Bronchial epithelial cell (primary cell): ENCODE results near the gene IL1R2. TPM values are rescaled to one million over a fixed set of nuclear protein-coding genes. Genes with fewer than 3 reads are reported as not detected.
"Not testable (repeated sequence)": the region's sequence is repeated elsewhere in the genome, so short reads cannot be mapped to it uniquely, and the experiment has no call there.

Experiments
- DNase-seq: peaks from one replicate; pipeline ENCODE4 v3.0.0-alpha.2; 2010; ENCODE audit warnings: low read depth
- FAIRE-seq: peaks from 2 replicates; lab custom pipeline; 2011; peaks lifted over from hg19 to GRCh38; lab: Jason Lieb, UNC
- H3K27me3 ChIP-seq: 2 replicates; pipeline ENCODE4 v1.5.1; 2011; ENCODE audit warnings: low read length; ENCODE audit not compliant: control insufficient read depth, insufficient read depth
- H3K36me3 ChIP-seq: 2 replicates; pipeline ENCODE4 v1.5.1; 2011; ENCODE audit warnings: low read length; ENCODE audit not compliant: control insufficient read depth, insufficient read depth
- H3K4me3 ChIP-seq: 2 replicates; pipeline ENCODE4 v1.5.1; 2011; ENCODE audit warnings: mild to moderate bottlenecking, low read depth, low read length, control low read depth
- total RNA-seq: library from RNA; depleted of rRNA; stranded (reverse); fragments of >200 nt; gene quantifications from 2 replicates; pipeline ENCODE4 v1.2.1, GENCODE V29; 2014
- TF ChIP-seq, protein P1 (sequence below): IDR thresholded peaks from 2 replicates; pipeline ENCODE4 v1.5.1; 2011; ENCODE audit warnings: mild to moderate bottlenecking, moderate library complexity, low read length, control low read depth, inconsistent platforms; ENCODE audit not compliant: insufficient read depth, severe bottlenecking

IL1R2 gene
- total RNA-seq, 1 donor from 2014 or later: not detected

DNA sequence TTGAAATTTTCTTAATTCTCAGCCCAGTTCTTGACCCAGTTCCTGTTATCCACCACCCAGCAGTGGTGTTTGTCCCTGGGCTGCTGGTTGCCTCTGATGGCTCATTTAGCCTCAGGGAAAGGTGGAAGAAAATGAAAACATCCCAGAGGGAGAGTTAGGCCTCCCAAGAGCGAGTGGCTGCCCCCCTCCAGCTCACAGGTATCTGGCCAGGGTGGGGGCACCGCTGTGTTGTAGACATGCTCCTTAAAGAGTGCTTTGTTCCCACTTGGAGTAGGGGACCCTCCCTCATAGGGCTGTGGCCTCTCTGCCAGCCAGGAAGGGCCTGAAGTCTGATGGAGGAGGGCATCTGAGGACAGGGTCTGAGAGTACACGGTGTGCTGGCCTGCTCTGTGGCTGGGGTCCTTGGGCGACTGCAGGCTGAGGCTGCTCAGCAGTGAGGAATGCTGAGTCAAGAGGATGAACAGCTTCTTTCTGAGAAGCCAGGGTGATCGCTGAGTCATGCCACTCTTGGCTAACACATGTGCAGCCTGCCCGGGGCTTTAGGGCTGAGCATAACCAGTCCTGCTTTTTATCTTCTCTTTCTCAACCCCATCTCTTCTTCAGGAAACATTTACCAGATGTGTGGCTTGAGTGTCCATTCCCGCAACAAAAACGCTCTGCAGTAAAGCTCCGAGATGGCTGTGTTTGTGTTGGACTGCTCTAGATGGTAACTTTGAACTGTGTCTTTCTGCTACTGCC lies 72.3 kb downstream of the IL1R2 start:
- TF ChIP-seq, protein P1, sequence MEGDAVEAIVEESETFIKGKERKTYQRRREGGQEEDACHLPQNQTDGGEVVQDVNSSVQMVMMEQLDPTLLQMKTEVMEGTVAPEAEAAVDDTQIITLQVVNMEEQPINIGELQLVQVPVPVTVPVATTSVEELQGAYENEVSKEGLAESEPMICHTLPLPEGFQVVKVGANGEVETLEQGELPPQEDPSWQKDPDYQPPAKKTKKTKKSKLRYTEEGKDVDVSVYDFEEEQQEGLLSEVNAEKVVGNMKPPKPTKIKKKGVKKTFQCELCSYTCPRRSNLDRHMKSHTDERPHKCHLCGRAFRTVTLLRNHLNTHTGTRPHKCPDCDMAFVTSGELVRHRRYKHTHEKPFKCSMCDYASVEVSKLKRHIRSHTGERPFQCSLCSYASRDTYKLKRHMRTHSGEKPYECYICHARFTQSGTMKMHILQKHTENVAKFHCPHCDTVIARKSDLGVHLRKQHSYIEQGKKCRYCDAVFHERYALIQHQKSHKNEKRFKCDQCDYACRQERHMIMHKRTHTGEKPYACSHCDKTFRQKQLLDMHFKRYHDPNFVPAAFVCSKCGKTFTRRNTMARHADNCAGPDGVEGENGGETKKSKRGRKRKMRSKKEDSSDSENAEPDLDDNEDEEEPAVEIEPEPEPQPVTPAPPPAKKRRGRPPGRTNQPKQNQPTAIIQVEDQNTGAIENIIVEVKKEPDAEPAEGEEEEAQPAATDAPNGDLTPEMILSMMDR: no peak
- peak; percentile 93 for DNase-seq
- no peaks in the 10 kb centered on the region for H3K36me3 ChIP-seq
- no peaks in the 10 kb centered on the region for H3K27me3 ChIP-seq
- no peak overlapping the region for H3K4me3 ChIP-seq
- FAIRE-seq: no peak

DNA sequence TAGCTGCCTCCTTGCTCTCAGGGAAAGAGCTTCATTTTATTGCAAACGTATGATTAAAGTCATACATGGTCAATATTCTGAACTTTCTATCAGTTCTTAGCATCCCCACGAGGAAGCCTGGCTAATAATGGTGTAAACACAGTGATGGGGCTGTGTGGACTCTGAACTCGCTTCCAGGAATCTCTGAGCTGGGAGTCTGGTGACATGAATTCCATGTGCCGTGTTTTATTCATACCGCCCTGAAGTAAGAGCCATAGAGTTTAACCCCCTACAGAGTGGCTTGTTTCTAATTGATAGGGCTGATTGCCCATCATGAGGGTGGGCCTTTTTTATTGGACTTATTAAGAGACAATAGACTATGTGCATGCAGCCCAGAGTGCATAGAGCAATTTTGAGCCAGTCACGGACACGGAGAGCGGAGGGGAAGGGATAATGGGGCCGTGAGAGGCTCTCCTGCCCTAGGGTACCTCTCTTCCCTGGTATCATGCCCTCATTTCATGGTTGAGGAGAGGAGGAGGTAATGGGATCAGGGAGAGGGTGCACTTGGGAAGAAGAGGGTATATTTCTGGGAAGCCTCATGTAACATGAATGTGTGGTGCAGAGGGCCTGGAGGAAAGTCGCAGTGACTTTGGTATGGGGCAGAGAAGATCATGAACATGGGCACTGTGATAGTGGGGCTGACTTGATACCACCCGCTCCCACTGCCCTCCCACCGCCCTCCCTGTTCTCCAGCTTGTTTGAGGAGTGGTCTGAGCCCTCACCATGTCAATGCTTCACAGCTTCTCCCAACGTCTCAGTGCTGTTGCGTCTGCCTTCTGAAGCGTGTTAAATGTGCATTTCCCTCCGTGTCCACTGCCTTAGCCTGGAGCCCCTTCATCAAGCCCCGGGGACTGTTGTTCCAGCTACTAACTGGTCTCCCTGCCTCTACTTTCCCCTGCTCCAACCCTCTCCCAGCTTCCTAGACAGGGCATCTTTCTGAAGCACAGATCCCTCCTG lies 73.2 kb downstream of the IL1R2 start:
- DNase-seq (no peak), FAIRE-seq (no peak)
- TF ChIP-seq, protein P1: no peak
- H3K36me3 ChIP-seq: no peaks in the 10 kb centered on the region
- no peaks in the 10 kb centered on the region for H3K27me3 ChIP-seq
- H3K4me3 ChIP-seq: no peak overlapping the region

GRCh38 chr2:102065675-102066252 lies 74.0 kb downstream of the IL1R2 start:
- TF ChIP-seq, protein P1: no peak
- no peak overlapping the region for H3K4me3 ChIP-seq
- H3K27me3 ChIP-seq: no peaks in the 10 kb centered on the region
- FAIRE-seq (no peak), DNase-seq (peak; percentile 90)
- no peaks in the 10 kb centered on the region for H3K36me3 ChIP-seq

- no peaks in the 10 kb centered on the region for H3K36me3 ChIP-seq
- no peak overlapping the region for H3K4me3 ChIP-seq
- no peak for FAIRE-seq
- no peaks in the 10 kb centered on the region for H3K27me3 ChIP-seq
- TF ChIP-seq, protein P1: no peak
- no peak for DNase-seq
Measured at GRCh38 chr2:102066554-102066953, 74.8 kb downstream of the IL1R2 start.

GRCh38 chr2:102068126-102068525 lies 76.4 kb downstream of the IL1R2 start:
- not testable (repeated sequence) for DNase-seq, FAIRE-seq, H3K27me3 ChIP-seq, H3K4me3 ChIP-seq, H3K36me3 ChIP-seq
